ENCODE results near the gene CCT7.

CCT7 gene

GRCh38 chr2:73294239-73294638 lies 60.1 kb downstream of the CCT7 start:
- TF ChIP-seq POLR2A (IDR thresholded peaks at IDR 0.05; ENCODE audit: low read depth, low read length) (no peak), TAF1 (IDR thresholded peaks at IDR 0.05; ENCODE audit: low read depth, low read length) (no peak), SPI1 (IDR thresholded peaks at IDR 0.05; ENCODE audit: low read depth, low read length) (no peak), PAX5 (IDR thresholded peaks at IDR 0.05; ENCODE audit: insufficient read depth, low read length, severe bottlenecking) (no peak), POLR2AphosphoS5 (IDR thresholded peaks at IDR 0.05; ENCODE audit: low read depth, low read length) (no peak), POU2F2 (IDR thresholded peaks at IDR 0.05; ENCODE audit: low read depth, low read length) (no peak)
- DNase-seq (ENCODE audit: insufficient read length, low spot score) (no peak), FAIRE-seq (no peak)

- TF ChIP-seq SPI1 (IDR thresholded peaks at IDR 0.05; ENCODE audit: low read depth, low read length) (no peak), TAF1 (IDR thresholded peaks at IDR 0.05; ENCODE audit: low read depth, low read length) (no peak), POLR2A (IDR thresholded peaks at IDR 0.05; ENCODE audit: low read depth, low read length) (no peak), POLR2AphosphoS5 (IDR thresholded peaks at IDR 0.05; ENCODE audit: low read depth, low read length) (no peak), PAX5 (IDR thresholded peaks at IDR 0.05; ENCODE audit: insufficient read depth, low read length, severe bottlenecking) (no peak), POU2F2 (IDR thresholded peaks at IDR 0.05; ENCODE audit: low read depth, low read length) (no peak)
- DNase-seq (ENCODE audit: insufficient read length, low spot score) (no peak), FAIRE-seq (no peak)
These were observed 61.8 kb downstream of the CCT7 start for GRCh38 chr2:73295751-73296400.

GRCh38 chr2:73297151-73297559 lies 63.0 kb downstream of the CCT7 start:
- no peak for FAIRE-seq
- TF ChIP-seq SPI1 (IDR thresholded peaks at IDR 0.05; ENCODE audit: low read depth, low read length) = no peak
- no peak for DNase-seq (ENCODE audit: insufficient read length, low spot score)

GRCh38 chr2:73297586-73297985 lies 63.5 kb downstream of the CCT7 start:
- TF ChIP-seq PAX5 (IDR thresholded peaks at IDR 0.05; ENCODE audit: insufficient read depth, low read length, severe bottlenecking) = no peak
- no peak for TF ChIP-seq POLR2A (IDR thresholded peaks at IDR 0.05; ENCODE audit: low read depth, low read length)
- TF ChIP-seq POLR2AphosphoS5 (IDR thresholded peaks at IDR 0.05; ENCODE audit: low read depth, low read length) = no peak
- TF ChIP-seq POU2F2 (IDR thresholded peaks at IDR 0.05; ENCODE audit: low read depth, low read length) = no peak
- no peak for TF ChIP-seq SPI1 (IDR thresholded peaks at IDR 0.05; ENCODE audit: low read depth, low read length)
- TF ChIP-seq TAF1 (IDR thresholded peaks at IDR 0.05; ENCODE audit: low read depth, low read length) = no peak
- DNase-seq (ENCODE audit: insufficient read length, low spot score) (no peak), FAIRE-seq (no peak)

- TF ChIP-seq POLR2A (IDR thresholded peaks at IDR 0.05; ENCODE audit: low read depth, low read length) (no peak), POLR2AphosphoS5 (IDR thresholded peaks at IDR 0.05; ENCODE audit: low read depth, low read length) (no peak), POU2F2 (IDR thresholded peaks at IDR 0.05; ENCODE audit: low read depth, low read length) (no peak), PAX5 (IDR thresholded peaks at IDR 0.05; ENCODE audit: insufficient read depth, low read length, severe bottlenecking) (no peak), TAF1 (IDR thresholded peaks at IDR 0.05; ENCODE audit: low read depth, low read length) (no peak), SPI1 (IDR thresholded peaks at IDR 0.05; ENCODE audit: low read depth, low read length) (no peak)
- FAIRE-seq = no peak
These were observed 66.8 kb downstream of the CCT7 start for GRCh38 chr2:73300926-73301325.

GRCh38 chr2:73301636-73302035 lies 67.5 kb downstream of the CCT7 start:
- no peak for DNase-seq (ENCODE audit: insufficient read length, low spot score)
- FAIRE-seq = no peak
- no peak for TF ChIP-seq POLR2A (IDR thresholded peaks at IDR 0.05; ENCODE audit: low read depth, low read length)
- TF ChIP-seq TAF1 (IDR thresholded peaks at IDR 0.05; ENCODE audit: low read depth, low read length) = no peak
- TF ChIP-seq POLR2AphosphoS5 (IDR thresholded peaks at IDR 0.05; ENCODE audit: low read depth, low read length) = no peak
- no peak for TF ChIP-seq SPI1 (IDR thresholded peaks at IDR 0.05; ENCODE audit: low read depth, low read length)
- no peak for TF ChIP-seq PAX5 (IDR thresholded peaks at IDR 0.05; ENCODE audit: insufficient read depth, low read length, severe bottlenecking)
- TF ChIP-seq POU2F2 (IDR thresholded peaks at IDR 0.05; ENCODE audit: low read depth, low read length) = no peak

More at GRCh38 chr2:73300926-73301325, 66.8 kb downstream of the CCT7 start:
- DNase-seq (ENCODE audit: insufficient read length, low spot score) = no peak

Data from GM12891 (cell line).